ENCODE results near the gene CTSW. TPM values are rescaled to one million over a fixed set of nuclear protein-coding genes. Genes with fewer than 3 reads are reported as not detected.

The CTSW gene
- total and polyA plus RNA-seq, 10 donors: 5.6 to 38.2 (median 23.2) TPM

GRCh38 chr11:65931773-65932557 is 52.3 kb downstream of the CTSW start:
- no peak overlapping the region for H3K4me3 ChIP-seq
- TF ChIP-seq CTCF (IDR thresholded peaks at IDR 0.05 in 8 of 11, conservative IDR thresholded peaks at IDR 0.05 in 3 of 11): no peak
- TF ChIP-seq POLR2AphosphoS5 (IDR thresholded peaks at IDR 0.05): no peak
- TF ChIP-seq POLR2A (IDR thresholded peaks at IDR 0.05): no peak
- no peaks in the 10 kb centered on the region for H3K9me3 ChIP-seq
- 66 to 74% (median 72%) methylated on average over 13 of the region's 13 CpGs for WGBS, 5 donors
- intact Hi-C loops (cut with DNase I; ENCODE audit: low total_unique reads): no loop called here
- H3K36me3 ChIP-seq: no peaks in the 10 kb centered on the region
- H3K4me1 ChIP-seq: peaks cover 12 to 24% (median 20%) of the 10 kb centered on the region in 6 donors
- H3K27ac ChIP-seq: no peak overlapping the region
- no peak for DNase-seq
- no peaks in the 10 kb centered on the region for H3K27me3 ChIP-seq (replicated peaks in 1 of 7)

GRCh38 chr11:65932558-65932919 is 52.9 kb downstream of the CTSW start:
- TF ChIP-seq CTCF (IDR thresholded peaks at IDR 0.05 in 8 of 11, conservative IDR thresholded peaks at IDR 0.05 in 3 of 11): no peak
- TF ChIP-seq POLR2AphosphoS5 (IDR thresholded peaks at IDR 0.05): no peak
- TF ChIP-seq POLR2A (IDR thresholded peaks at IDR 0.05): no peak
- no peaks in the 10 kb centered on the region for H3K9me3 ChIP-seq
- intact Hi-C loops (cut with DNase I; ENCODE audit: low total_unique reads): no loop called here

More at GRCh38 chr11:65932558-65932919, 52.9 kb downstream of the CTSW start:
- Histone ChIP-seq H3K27me3 (replicated peaks in 1 of 7) (peaks cover 0 to 5% (median 0%) of the 10 kb centered on the region in 7 donors), H3K4me3 (no peak overlapping the region), H3K27ac (no peak overlapping the region), H3K4me1 (peaks cover 9 to 18% (median 14%) of the 10 kb centered on the region in 6 donors), H3K36me3 (no peaks in the 10 kb centered on the region)
- WGBS, 5 donors: 52 to 70% (median 63%) methylated on average over 9 of the region's 9 CpGs
- DNase-seq: no peak

Other genes starting within 250 kb of the CTSW start
- 100 to 1,000 TPM; 167 to 308 (median 255) TPM for gene SIPA1, start 241.7 kb upstream of the CTSW start, total RNA-seq
- 100 to 1,000 TPM; 269 to 423 (median 327) TPM for gene SIPA1, start 241.7 kb upstream of the CTSW start, polyA plus RNA-seq
- gene RELA, start 216.9 kb upstream of the CTSW start, total RNA-seq: 100 to 1,000 TPM in 1 of 7 donors, 10 to 100 TPM in 6; 68.2 to 115 (median 85.3) TPM
- gene RELA, start 216.9 kb upstream of the CTSW start, polyA plus RNA-seq: 10 to 100 TPM; 25.8 to 43.0 (median 25.9) TPM
- 10 to 100 TPM; 55.0 to 85.8 (median 63.6) TPM for gene KAT5, start 167.6 kb upstream of the CTSW start, total RNA-seq
- gene KAT5, start 167.6 kb upstream of the CTSW start, polyA plus RNA-seq: 100 to 1,000 TPM in 1 of 3 donors, 10 to 100 TPM in 2; 55.3 to 103 (median 72.4) TPM
- 100 to 1,000 TPM in 2 of 7 donors, 10 to 100 TPM in 5; 51.0 to 141 (median 54.4) TPM for gene RNASEH2C, start 159.0 kb upstream of the CTSW start, total RNA-seq
- gene RNASEH2C, start 159.0 kb upstream of the CTSW start, polyA plus RNA-seq: 100 to 1,000 TPM in 2 of 3 donors, 10 to 100 TPM in 1; 56.3 to 124 (median 112) TPM
- 10 to 100 TPM; 28.9 to 58.9 (median 33.1) TPM for gene AP5B1, start 98.9 kb upstream of the CTSW start, total RNA-seq
- gene AP5B1, start 98.9 kb upstream of the CTSW start, polyA plus RNA-seq: 10 to 100 TPM in 1 of 3 donors, 1 to 10 TPM in 2; 2.8 to 12.6 (median 3.3) TPM
- under 1 TPM in 2 of 7 donors, not detected in 5; 0.14 to 0.47 TPM for gene OVOL1, start 92.8 kb upstream of the CTSW start, total RNA-seq
- under 1 TPM in 2 of 3 donors, not detected in 1; 0.03 to 0.06 TPM for gene OVOL1, start 92.8 kb upstream of the CTSW start, polyA plus RNA-seq
- gene SNX32, start 45.9 kb upstream of the CTSW start, total RNA-seq: 1 to 10 TPM in 2 of 7 donors, under 1 TPM in 3, not detected in 2; 0.22 to 1.2 (median 0.77) TPM
- gene SNX32, start 45.9 kb upstream of the CTSW start, polyA plus RNA-seq: 1 to 10 TPM in 1 of 3 donors, under 1 TPM in 2; 0.45 to 1.5 (median 0.89) TPM
- 1,000 to 10,000 TPM in 2 of 7 donors, 100 to 1,000 TPM in 5; 666 to 1,219 (median 868) TPM for gene CFL1, start 21.7 kb upstream of the CTSW start, total RNA-seq
- gene CFL1, start 21.7 kb upstream of the CTSW start, polyA plus RNA-seq: 100 to 1,000 TPM; 562 to 869 (median 862) TPM
- gene MUS81, start 19.4 kb upstream of the CTSW start, total RNA-seq: 10 to 100 TPM; 54.8 to 77.3 (median 65.5) TPM
- gene MUS81, start 19.4 kb upstream of the CTSW start, polyA plus RNA-seq: 10 to 100 TPM; 71.2 to 93.5 (median 89.5) TPM
- 10 to 100 TPM; 21.0 to 53.5 (median 38.4) TPM for gene EFEMP2, start 7.0 kb upstream of the CTSW start, total RNA-seq
- 10 to 100 TPM; 22.5 to 39.1 (median 31.4) TPM for gene EFEMP2, start 7.0 kb upstream of the CTSW start, polyA plus RNA-seq
- gene FIBP, start 8.6 kb downstream of the CTSW start, total RNA-seq: 10 to 100 TPM; 52.3 to 79.0 (median 64.9) TPM
- gene FIBP, start 8.6 kb downstream of the CTSW start, polyA plus RNA-seq: 10 to 100 TPM; 61.9 to 66.3 (median 62.3) TPM
- gene CCDC85B, start 10.8 kb downstream of the CTSW start, total RNA-seq: 10 to 100 TPM; 38.7 to 61.7 (median 44.4) TPM
- 100 to 1,000 TPM in 1 of 3 donors, 10 to 100 TPM in 2; 53.9 to 131 (median 96.2) TPM for gene CCDC85B, start 10.8 kb downstream of the CTSW start, polyA plus RNA-seq
- gene FOSL1, start 20.6 kb downstream of the CTSW start, total RNA-seq: 1 to 10 TPM in 6 of 7 donors, under 1 TPM in 1; 0.42 to 5.4 (median 1.6) TPM
- 1 to 10 TPM in 2 of 3 donors, under 1 TPM in 1; 0.59 to 1.2 (median 1.2) TPM for gene FOSL1, start 20.6 kb downstream of the CTSW start, polyA plus RNA-seq
- 10 to 100 TPM; 22.0 to 40.9 (median 31.7) TPM for gene C11orf68, start 39.2 kb downstream of the CTSW start, total RNA-seq
- gene C11orf68, start 39.2 kb downstream of the CTSW start, polyA plus RNA-seq: 10 to 100 TPM; 34.3 to 44.9 (median 36.7) TPM
- gene DRAP1, start 39.6 kb downstream of the CTSW start, total RNA-seq: 10 to 100 TPM; 58.3 to 84.2 (median 69.6) TPM
- 100 to 1,000 TPM; 116 to 123 (median 122) TPM for gene DRAP1, start 39.6 kb downstream of the CTSW start, polyA plus RNA-seq
- under 1 TPM in 1 of 7 donors, not detected in 6; 0.24 TPM for gene TSGA10IP, start 65.6 kb downstream of the CTSW start, total RNA-seq
- under 1 TPM; 0.06 to 0.24 (median 0.14) TPM for gene TSGA10IP, start 65.6 kb downstream of the CTSW start, polyA plus RNA-seq
- gene SART1, start 81.9 kb downstream of the CTSW start, total RNA-seq: 10 to 100 TPM; 26.6 to 64.7 (median 54.9) TPM
- gene SART1, start 81.9 kb downstream of the CTSW start, polyA plus RNA-seq: 100 to 1,000 TPM in 2 of 3 donors, 10 to 100 TPM in 1; 80.3 to 117 (median 109) TPM
- 10 to 100 TPM; 24.5 to 39.2 (median 35.5) TPM for gene EIF1AD, start 122.3 kb downstream of the CTSW start, total RNA-seq
- 10 to 100 TPM; 14.3 to 22.0 (median 15.4) TPM for gene EIF1AD, start 122.3 kb downstream of the CTSW start, polyA plus RNA-seq
- gene BANF1, start 122.7 kb downstream of the CTSW start, total RNA-seq: 100 to 1,000 TPM in 3 of 7 donors, 10 to 100 TPM in 4; 50.5 to 139 (median 92.9) TPM
- gene BANF1, start 122.7 kb downstream of the CTSW start, polyA plus RNA-seq: 100 to 1,000 TPM; 151 to 219 (median 196) TPM
- gene CST6, start 132.2 kb downstream of the CTSW start, total RNA-seq: not detected
- 1 to 10 TPM in 1 of 3 donors, under 1 TPM in 2; 0.76 to 1.4 (median 0.93) TPM for gene CST6, start 132.2 kb downstream of the CTSW start, polyA plus RNA-seq
- 1 to 10 TPM in 3 of 7 donors, under 1 TPM in 2, not detected in 2; 0.70 to 1.2 (median 1.1) TPM for gene CATSPER1, start 146.6 kb downstream of the CTSW start, total RNA-seq
- gene CATSPER1, start 146.6 kb downstream of the CTSW start, polyA plus RNA-seq: under 1 TPM; 0.30 to 0.51 (median 0.50) TPM
- gene GAL3ST3, start 169.3 kb downstream of the CTSW start, total RNA-seq: not detected
- gene GAL3ST3, start 169.3 kb downstream of the CTSW start, polyA plus RNA-seq: under 1 TPM; 0.03 to 0.04 (median 0.03) TPM
- gene SF3B2, start 172.5 kb downstream of the CTSW start, total RNA-seq: 100 to 1,000 TPM; 139 to 195 (median 164) TPM
- 100 to 1,000 TPM in 1 of 3 donors, 10 to 100 TPM in 2; 77.5 to 104 (median 89.9) TPM for gene SF3B2, start 172.5 kb downstream of the CTSW start, polyA plus RNA-seq
- gene PACS1, start 190.4 kb downstream of the CTSW start, total RNA-seq: 100 to 1,000 TPM in 5 of 7 donors, 10 to 100 TPM in 2; 65.8 to 126 (median 110) TPM
- gene PACS1, start 190.4 kb downstream of the CTSW start, polyA plus RNA-seq: 10 to 100 TPM; 20.6 to 35.1 (median 20.9) TPM

Measured in spleen (tissue), 11 donors.